ENCODE data around the gene HOXC4. TPM values are rescaled to one million over a fixed set of nuclear protein-coding genes. Genes with fewer than 3 reads are reported as not detected.

Gene HOXC4
- total RNA-seq, 4 donors from 2014 or later = 0.83 to 3.6 (median 2.5) TPM

- H3K4me3 ChIP-seq = no peak overlapping the region
- H3K27me3 ChIP-seq = peaks cover 0 to 46% (median 2%) of the 10 kb centered on the region in 4 donors
- H3K9me3 ChIP-seq = no peaks in the 10 kb centered on the region
- H3K36me3 ChIP-seq = no peaks in the 10 kb centered on the region
- H3K27ac ChIP-seq (replicated peaks in 1 of 4) = peak overlapping the region in 2 of 4 donors; percentile 79 to 82
- H3K4me1 ChIP-seq = peaks cover 17 to 59% (median 51%) of the 10 kb centered on the region in 4 donors
- DNase-seq (ENCODE audit: extremely low spot score) = no peak
- no peak for TF ChIP-seq POLR2A (IDR thresholded peaks at IDR 0.05; ENCODE audit: low read depth)
- TF ChIP-seq POLR2AphosphoS5 (IDR thresholded peaks at IDR 0.05) = no peak
- TF ChIP-seq CTCF (IDR thresholded peaks at IDR 0.05) = no peak
- TF ChIP-seq EP300 (IDR thresholded peaks at IDR 0.05) = no peak
- WGBS = 73% methylated on average over 12 of the region's 12 CpGs
- intact Hi-C loops (cut with DNase I) = no loop called here
Observed at GRCh38 chr12:54051026-54051842, 2.4 kb upstream of the HOXC4 start.

- peak overlapping the region; percentile 74 to 88 (median 82) for H3K4me3 ChIP-seq
- TF ChIP-seq POLR2A (IDR thresholded peaks at IDR 0.05; ENCODE audit: low read depth) (no peak), CTCF (IDR thresholded peaks at IDR 0.05) (no peak), EP300 (IDR thresholded peaks at IDR 0.05) (no peak), POLR2AphosphoS5 (IDR thresholded peaks at IDR 0.05) (no peak)
- no peaks in the 10 kb centered on the region for H3K36me3 ChIP-seq
- no peaks in the 10 kb centered on the region for H3K9me3 ChIP-seq
- peaks cover 13 to 62% (median 48%) of the 10 kb centered on the region in 4 donors for H3K4me1 ChIP-seq
- intact Hi-C loops (cut with DNase I) = no loop called here
- H3K27me3 ChIP-seq = peaks cover 0 to 40% (median 2%) of the 10 kb centered on the region in 4 donors
- no peak for DNase-seq (ENCODE audit: extremely low spot score)
- 77% methylated on average over 24 of the region's 24 CpGs for WGBS
- peak overlapping the region in 3 of 4 donors; percentile 79 to 82 (median 79) for H3K27ac ChIP-seq (replicated peaks in 1 of 4)
Observed at GRCh38 chr12:54051874-54052437, 1.7 kb upstream of the HOXC4 start.

- Histone ChIP-seq H3K27me3 (peaks cover 0 to 34% (median under 1%) of the 10 kb centered on the region in 4 donors), H3K36me3 (no peaks in the 10 kb centered on the region), H3K27ac (replicated peaks in 1 of 4) (peak overlapping the region; percentile 77 to 82 (median 79)), H3K9me3 (no peaks in the 10 kb centered on the region), H3K4me3 (peak overlapping the region; percentile 74 to 88 (median 82)), H3K4me1 (peaks cover 13 to 56% (median 44%) of the 10 kb centered on the region in 4 donors)
- intact Hi-C loops (cut with DNase I) = no loop called here
- WGBS = 50% methylated on average over 10 of the region's 10 CpGs
- TF ChIP-seq POLR2A (IDR thresholded peaks at IDR 0.05; ENCODE audit: low read depth) (no peak), POLR2AphosphoS5 (IDR thresholded peaks at IDR 0.05) (no peak), EP300 (IDR thresholded peaks at IDR 0.05) (no peak)
- DNase-seq (ENCODE audit: extremely low spot score) = no peak
Observed at GRCh38 chr12:54052438-54053002, 1.1 kb upstream of the HOXC4 start.

- Histone ChIP-seq H3K4me1 (peaks cover 13 to 55% (median 44%) of the 10 kb centered on the region in 4 donors), H3K36me3 (no peaks in the 10 kb centered on the region), H3K27ac (replicated peaks in 1 of 4) (peak overlapping the region; percentile 77 to 82 (median 79)), H3K4me3 (peak overlapping the region; percentile 74 to 88 (median 82)), H3K9me3 (no peaks in the 10 kb centered on the region), H3K27me3 (peaks cover 0 to 32% (median 0%) of the 10 kb centered on the region in 4 donors)
- TF ChIP-seq POLR2AphosphoS5 (IDR thresholded peaks at IDR 0.05) = no peak
- no peak for TF ChIP-seq POLR2A (IDR thresholded peaks at IDR 0.05; ENCODE audit: low read depth)
- no peak for TF ChIP-seq EP300 (IDR thresholded peaks at IDR 0.05)
- 7% methylated on average over 20 of the region's 22 CpGs for WGBS
- DNase-seq (ENCODE audit: extremely low spot score) = no peak
- intact Hi-C loops (cut with DNase I) = no loop called here
Observed at GRCh38 chr12:54053003-54053750, 458 bp upstream of the HOXC4 start.

- WGBS = 14% methylated on average over 24 of the region's 24 CpGs
- peak overlapping the region in 3 of 4 donors; percentile 79 to 82 (median 79) for H3K27ac ChIP-seq (replicated peaks in 1 of 4)
- no peak for DNase-seq (ENCODE audit: extremely low spot score)
- H3K9me3 ChIP-seq = no peaks in the 10 kb centered on the region
- peak overlapping the region; percentile 74 to 88 (median 82) for H3K4me3 ChIP-seq
- H3K36me3 ChIP-seq = no peaks in the 10 kb centered on the region
- peaks cover 0 to 27% (median 0%) of the 10 kb centered on the region in 4 donors for H3K27me3 ChIP-seq
- H3K4me1 ChIP-seq = peaks cover 13 to 55% (median 44%) of the 10 kb centered on the region in 4 donors
- intact Hi-C loops (cut with DNase I) = loop anchor here (5.0 kb wide), 1 partner anchor 83 kb away; no protein-coding TSS in a partner anchor
- TF ChIP-seq POLR2A (IDR thresholded peaks at IDR 0.05; ENCODE audit: low read depth) (no peak), EP300 (IDR thresholded peaks at IDR 0.05) (no peak), POLR2AphosphoS5 (IDR thresholded peaks at IDR 0.05) (no peak), CTCF (IDR thresholded peaks at IDR 0.05) (no peak)
Observed at GRCh38 chr12:54054742-54055194, 1.1 kb downstream of the HOXC4 start.
